Kidney tubule cell (primary cell): Measurements from ENCODE around the gene SERINC2.
"Not testable (repeated sequence)": the region's sequence is repeated elsewhere in the genome, so short reads cannot be mapped to it uniquely, and the experiment has no call there.

Experiments used
- DNase-seq: peaks from one replicate; pipeline ENCODE4 v3.0.0-alpha.2; 2018; ENCODE audit warnings: low spot score

SERINC2 gene

GRCh38 chr1:31383967-31384366, 29.0 kb upstream of the SERINC2 start:
- DNase-seq: no peak

DNA sequence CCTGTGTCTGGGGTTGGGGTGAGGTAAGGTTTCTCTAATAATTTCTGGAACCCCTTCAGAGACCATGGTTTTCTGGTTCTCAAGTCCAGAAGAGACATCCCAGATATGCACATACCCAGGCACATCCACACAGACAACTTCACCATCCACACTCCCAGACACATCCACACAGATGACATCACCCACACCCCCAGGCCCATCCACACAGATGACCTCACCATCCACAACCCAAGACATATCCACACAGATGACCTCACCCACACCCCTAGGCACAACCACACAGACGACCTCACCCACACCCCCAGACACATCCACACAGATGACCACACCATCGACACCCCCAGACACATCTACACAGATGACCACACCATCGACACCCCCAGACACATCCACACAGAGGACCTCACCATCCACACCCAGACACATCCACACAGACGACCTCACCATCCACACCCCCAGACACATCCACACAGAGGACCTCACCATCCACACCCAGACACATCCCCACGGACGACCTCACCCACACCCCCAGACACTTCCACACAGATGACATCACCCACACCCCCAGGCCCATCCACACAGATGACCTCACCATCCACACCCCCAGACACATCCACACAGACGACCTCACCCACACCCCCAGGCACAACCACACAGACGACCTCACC, 26.3 kb upstream of the SERINC2 start:
- DNase-seq: not testable (repeated sequence)

GRCh38 chr1:31387612-31388011, 25.4 kb upstream of the SERINC2 start:
- peak; percentile 53 for DNase-seq

GRCh38 chr1:31389616-31390015, 23.4 kb upstream of the SERINC2 start:
- no peak for DNase-seq

DNA sequence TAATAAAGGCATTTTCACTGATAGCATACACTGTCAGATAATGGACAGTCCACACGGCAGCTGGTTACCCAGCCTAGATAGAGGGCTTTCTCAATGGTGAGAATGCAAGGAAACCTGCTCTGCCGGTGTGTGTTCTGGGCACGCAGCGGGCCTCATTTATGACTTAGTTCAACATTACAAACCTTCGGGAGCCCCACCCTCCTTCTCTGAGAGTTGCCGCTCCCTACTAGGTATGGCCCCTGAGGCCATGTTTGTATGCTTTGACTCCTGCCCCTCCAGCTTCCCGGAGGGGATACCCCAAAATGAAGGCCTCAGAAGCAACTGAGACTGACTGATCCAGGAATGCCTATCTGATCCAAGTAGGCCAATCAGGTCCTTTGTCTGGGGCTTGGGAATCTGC, 22.9 kb upstream of the SERINC2 start:
- peak; percentile 16 for DNase-seq

- no peak for DNase-seq
Observed at GRCh38 chr1:31393463-31393862, 19.6 kb upstream of the SERINC2 start.

DNA sequence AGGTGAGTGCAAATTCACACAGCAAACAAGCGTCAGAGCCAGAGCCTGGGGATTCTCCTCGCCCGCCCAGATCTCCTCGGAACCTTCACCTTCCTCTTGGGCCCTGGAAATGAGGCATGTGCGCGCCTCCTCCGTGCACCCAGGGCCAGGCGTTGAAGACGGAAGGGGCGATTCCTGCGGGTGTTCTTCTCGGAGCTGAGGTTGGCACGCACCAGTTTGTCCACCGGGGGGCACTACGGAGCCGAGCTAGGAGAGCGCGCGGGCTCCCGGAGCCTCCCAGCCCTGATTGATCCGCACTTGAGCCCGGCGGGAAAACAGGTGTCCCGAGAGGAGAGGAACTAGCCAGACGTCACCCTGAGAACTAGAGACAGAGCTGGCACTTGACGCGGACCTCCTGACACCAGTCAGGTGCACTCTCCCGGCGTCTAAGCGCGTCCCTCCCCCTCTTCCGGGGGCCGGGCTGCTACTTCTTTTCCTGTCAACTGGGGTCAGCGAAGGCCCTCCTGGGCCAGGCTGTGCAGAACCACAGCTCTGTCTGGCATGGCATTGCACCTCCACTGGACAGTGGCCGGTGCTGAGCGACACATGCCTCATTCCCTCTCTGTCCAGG, 18.3 kb upstream of the SERINC2 start:
- peak; percentile 90 for DNase-seq

GRCh38 chr1:31396633-31397351, 16.2 kb upstream of the SERINC2 start:
- peak; percentile 80 for DNase-seq

GRCh38 chr1:31397360-31398095, 15.5 kb upstream of the SERINC2 start:
- peak; percentile 65 for DNase-seq

DNA sequence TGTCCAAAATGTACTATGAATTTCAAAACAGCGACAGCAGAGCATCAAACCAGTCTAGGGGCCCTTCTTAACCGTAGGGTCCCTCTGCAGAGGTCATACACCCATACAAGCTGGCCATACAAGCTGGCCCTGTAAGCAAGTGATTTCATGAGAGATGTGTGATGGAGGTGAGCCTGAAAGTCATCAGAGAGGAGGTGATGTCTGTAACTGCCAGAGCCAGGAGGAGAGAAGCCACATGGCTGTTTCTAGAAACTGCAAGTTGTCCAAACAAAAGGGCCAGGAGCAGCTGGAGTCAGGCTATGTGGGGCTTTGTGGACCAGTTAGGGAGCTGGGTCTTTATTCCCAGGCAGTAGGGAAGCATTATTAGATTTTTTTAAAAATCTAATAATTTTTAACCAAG, 14.8 kb upstream of the SERINC2 start:
- DNase-seq: no peak

GRCh38 chr1:31399976-31400375, 13.0 kb upstream of the SERINC2 start:
- DNase-seq: no peak

GRCh38 chr1:31400393-31400792, 12.6 kb upstream of the SERINC2 start:
- DNase-seq: no peak

DNA sequence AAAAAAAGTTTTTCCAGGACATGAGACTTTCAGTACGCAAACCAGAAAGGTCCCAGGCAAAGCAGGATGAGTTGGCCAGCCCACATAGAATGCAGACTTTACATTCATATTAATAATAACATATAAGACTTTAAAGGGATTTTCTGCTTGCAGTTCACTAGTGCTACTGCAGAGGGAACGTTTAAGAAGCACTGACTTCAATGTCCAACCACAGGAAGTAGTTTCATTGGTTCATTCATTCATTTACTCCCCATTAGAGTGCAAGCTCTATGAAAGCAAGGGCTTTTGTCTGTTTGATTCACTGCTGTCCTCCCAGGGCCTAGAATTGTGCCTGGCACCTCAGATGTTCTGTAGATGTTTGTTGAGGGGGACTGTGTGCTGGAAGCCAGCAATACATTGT, 11.8 kb upstream of the SERINC2 start:
- DNase-seq: no peak

DNA sequence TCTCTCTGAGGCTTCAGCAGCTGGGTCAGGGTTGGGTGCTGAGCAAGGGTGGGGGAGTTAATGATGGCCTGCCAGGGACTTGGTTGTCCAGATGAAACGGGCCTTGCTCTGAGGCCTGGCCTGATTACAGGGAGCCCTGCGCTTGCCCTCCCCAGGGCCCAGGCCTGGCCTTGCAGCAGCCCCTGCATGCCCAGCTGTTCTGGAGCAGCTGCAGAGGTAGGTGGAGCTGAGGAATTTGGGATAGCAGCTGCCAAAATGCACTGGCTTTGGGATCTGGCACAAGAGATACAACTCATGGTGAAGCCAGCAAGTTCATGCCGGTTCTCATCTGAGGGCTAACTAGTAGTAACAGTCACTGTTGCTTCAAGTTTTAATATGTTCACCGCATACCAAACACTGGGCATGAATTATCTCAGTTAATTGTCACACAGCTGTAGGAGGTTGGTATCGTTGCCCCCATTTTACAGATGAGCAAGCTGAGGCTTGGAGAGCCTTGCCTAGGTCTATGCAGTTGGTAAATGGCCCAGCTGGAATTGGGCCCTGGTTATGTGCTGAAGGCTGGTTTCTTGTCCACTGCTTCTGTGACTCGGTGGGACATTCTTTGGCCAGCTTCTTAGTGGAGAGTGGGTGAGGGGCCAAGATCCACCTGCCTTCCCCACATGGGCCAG, 7.3 kb upstream of the SERINC2 start:
- no peak for DNase-seq

DNA sequence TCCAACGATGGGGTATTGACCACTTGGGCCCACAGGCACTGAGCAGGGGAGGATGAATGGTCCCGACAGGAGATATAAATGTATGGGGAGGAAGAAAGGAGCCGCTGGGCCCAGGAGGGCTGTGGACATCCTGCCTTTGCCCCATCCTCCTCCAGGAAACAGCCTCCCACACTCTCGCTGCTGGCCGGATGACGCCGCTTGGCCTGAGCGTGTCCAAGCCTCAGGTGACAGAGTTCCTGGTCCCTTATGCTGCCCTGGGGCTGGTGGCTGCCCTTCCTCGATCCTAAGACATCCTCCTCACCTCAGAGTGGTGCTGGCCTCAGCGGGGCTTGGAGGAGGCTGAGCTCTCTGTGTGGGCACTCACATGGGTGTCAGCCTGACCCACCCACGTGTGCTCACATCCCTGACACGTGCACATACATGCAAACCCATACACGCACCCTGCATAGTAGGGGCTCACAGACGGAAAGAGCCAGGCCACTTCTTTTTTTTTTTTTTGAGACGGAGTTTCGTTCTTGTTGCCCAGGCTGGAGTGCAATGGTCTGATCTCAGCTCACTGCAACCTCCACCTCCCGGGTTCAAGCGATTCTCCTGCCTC, 5.9 kb upstream of the SERINC2 start:
- no peak for DNase-seq

- DNase-seq: no peak
Observed at GRCh38 chr1:31408788-31409318, 4.2 kb upstream of the SERINC2 start.

- DNase-seq: no peak
Observed at GRCh38 chr1:31409946-31410858, 2.8 kb upstream of the SERINC2 start.

DNA sequence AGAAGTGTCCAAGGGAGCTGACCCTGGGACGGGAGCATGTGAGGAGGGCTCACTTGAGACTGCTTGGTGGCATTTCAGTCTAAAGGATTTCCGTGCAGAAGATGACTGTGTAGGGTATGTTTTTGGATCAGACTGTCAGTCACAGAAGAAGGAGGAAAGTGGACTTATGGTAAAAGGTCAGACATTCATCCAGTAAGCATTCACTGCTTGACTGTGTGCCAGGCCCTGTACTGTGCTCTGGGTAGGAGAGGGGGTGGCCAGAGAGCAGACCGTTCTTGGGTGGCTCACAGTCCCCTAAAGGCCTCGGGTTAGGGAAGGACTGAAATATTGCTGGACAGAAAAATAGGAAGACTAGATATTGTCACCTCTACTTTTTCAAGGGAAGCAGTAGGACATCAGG, 2.1 kb upstream of the SERINC2 start:
- DNase-seq: peak; percentile 32

DNA sequence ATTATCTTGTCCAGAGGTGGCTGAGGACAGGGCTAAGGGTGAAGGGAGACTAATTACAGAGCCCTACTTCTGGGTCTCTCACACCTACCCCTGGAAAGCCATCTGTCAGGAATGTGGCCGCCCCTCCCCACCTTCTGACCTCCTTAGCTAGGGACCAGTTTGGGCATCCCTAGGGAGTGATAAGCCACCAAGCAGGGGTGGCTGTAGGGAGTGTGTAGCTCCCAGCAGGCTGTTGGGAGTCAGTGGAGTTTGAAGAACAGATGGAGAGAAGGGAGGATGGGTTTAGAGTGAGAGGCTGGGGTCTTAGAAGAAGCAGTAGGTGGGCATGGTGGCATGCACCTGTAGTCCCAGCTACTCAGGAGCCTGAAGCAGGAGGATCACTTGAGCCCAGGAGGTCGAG, 808 bp upstream of the SERINC2 start:
- no peak for DNase-seq

GRCh38 chr1:31413405-31414001, 490 bp downstream of the SERINC2 start:
- peak; percentile 76 for DNase-seq
